Large intestine (tissue), 12 donors: ENCODE measurements around the gene EIF3J. TPM values are rescaled to one million over a fixed set of nuclear protein-coding genes. Genes with fewer than 3 reads are reported as not detected.
A peak's percentile ranks its signal among the peaks of the same experiment; 100 is the strongest.

Experiments used
- DNase-seq, 2 donors: peaks; one replicate each; pipeline versions ENCODE4 v3.0.0 to v3.0.0-alpha.2; 2013
- H3K27ac ChIP-seq: one replicate; pipeline ENCODE4 v1.5.1; 2013; ENCODE audit warnings: low read length
- H3K27me3 ChIP-seq: 2 replicates; pipeline ENCODE4 v1.6.1; 2013; ENCODE audit warnings: low read length; ENCODE audit not compliant: control insufficient read depth, insufficient read depth
- H3K36me3 ChIP-seq: 2 replicates; pipeline ENCODE4 v1.6.1; 2013; ENCODE audit warnings: low read length; ENCODE audit not compliant: control insufficient read depth, insufficient read depth
- H3K4me1 ChIP-seq: one replicate; pipeline ENCODE4 v1.6.1; 2013; ENCODE audit warnings: low read length; ENCODE audit not compliant: control insufficient read depth, insufficient read depth
- H3K4me3 ChIP-seq: one replicate; pipeline ENCODE4 v1.5.1; 2013; ENCODE audit warnings: low read length
- H3K9me3 ChIP-seq: one replicate; pipeline ENCODE4 v1.6.1; 2013; ENCODE audit warnings: mild to moderate bottlenecking, low read depth, low read length, moderate library complexity; ENCODE audit not compliant: control insufficient read depth
- WGBS: methylation state at CpG from one replicate; pipeline ENCODE4 v1.1.5; 2013; ENCODE audit warnings: low lambda C conversion rate; ENCODE audit not compliant: insufficient coverage; 5-methylcytosine and 5-hydroxymethylcytosine counted together
- long read RNA-seq, 11 donors: transcript quantifications; one replicate each; lab custom pipeline, GENCODE V29; 2026
- polyA plus RNA-seq: library from polyadenylated mRNA; unstranded; fragments of 120-200 nt; gene quantifications from one replicate; pipeline ENCODE4 v1.2.1, GENCODE V29; 2013

The EIF3J gene, protein sequence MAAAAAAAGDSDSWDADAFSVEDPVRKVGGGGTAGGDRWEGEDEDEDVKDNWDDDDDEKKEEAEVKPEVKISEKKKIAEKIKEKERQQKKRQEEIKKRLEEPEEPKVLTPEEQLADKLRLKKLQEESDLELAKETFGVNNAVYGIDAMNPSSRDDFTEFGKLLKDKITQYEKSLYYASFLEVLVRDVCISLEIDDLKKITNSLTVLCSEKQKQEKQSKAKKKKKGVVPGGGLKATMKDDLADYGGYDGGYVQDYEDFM
- polyA plus RNA-seq = 62.3 TPM
- long read RNA-seq, donor 1, transcript EIF3J-201 (8 exons, 2,569 nt) = major isoform, 8 of 31 reads
- long read RNA-seq, donor 1, partial matches to known transcripts = 22 of 31 reads
- long read RNA-seq, donor 1, other reads (novel, unspliced or antisense) = 0 of 31 reads
- long read RNA-seq, donor 2, transcript EIF3J-201 (8 exons, 2,569 nt) = major isoform, 16 of 147 reads
- long read RNA-seq, donor 2, partial matches to known transcripts = 125 of 147 reads
- long read RNA-seq, donor 2, other reads (novel, unspliced or antisense) = 5 of 147 reads
- long read RNA-seq, donor 3 = 0 reads
- long read RNA-seq, donor 4, partial matches to known transcripts = 7 of 7 reads
- long read RNA-seq, donor 4, other reads (novel, unspliced or antisense) = 0 of 7 reads
- long read RNA-seq, donor 5, transcript EIF3J-201 (8 exons, 2,569 nt) = major isoform, 15 of 22 reads
- long read RNA-seq, donor 5, partial matches to known transcripts = 6 of 22 reads
- long read RNA-seq, donor 5, other reads (novel, unspliced or antisense) = 0 of 22 reads
- long read RNA-seq, donor 6, transcript EIF3J-201 (8 exons, 2,569 nt) = major isoform, 8 of 50 reads
- long read RNA-seq, donor 6, partial matches to known transcripts = 42 of 50 reads
- long read RNA-seq, donor 6, other reads (novel, unspliced or antisense) = 0 of 50 reads
- long read RNA-seq, donor 7, partial matches to known transcripts = 21 of 25 reads
- long read RNA-seq, donor 7, other reads (novel, unspliced or antisense) = 0 of 25 reads
- long read RNA-seq, donor 8, transcript EIF3J-201 (8 exons, 2,569 nt) = major isoform, 12 of 60 reads
- long read RNA-seq, donor 8, partial matches to known transcripts = 48 of 60 reads
- long read RNA-seq, donor 8, other reads (novel, unspliced or antisense) = 0 of 60 reads
- long read RNA-seq, donor 9, transcript EIF3J-201 (8 exons, 2,569 nt) = major isoform, 8 of 23 reads
- long read RNA-seq, donor 9, partial matches to known transcripts = 14 of 23 reads
- long read RNA-seq, donor 9, other reads (novel, unspliced or antisense) = 0 of 23 reads
- long read RNA-seq, donor 10, transcript EIF3J-201 (8 exons, 2,569 nt) = major isoform, 14 of 57 reads
- long read RNA-seq, donor 10, partial matches to known transcripts = 43 of 57 reads
- long read RNA-seq, donor 10, other reads (novel, unspliced or antisense) = 0 of 57 reads
- long read RNA-seq, donor 11, transcript EIF3J-201 (8 exons, 2,569 nt) = major isoform, 8 of 43 reads
- long read RNA-seq, donor 11, partial matches to known transcripts = 35 of 43 reads
- long read RNA-seq, donor 11, other reads (novel, unspliced or antisense) = 0 of 43 reads

DNA sequence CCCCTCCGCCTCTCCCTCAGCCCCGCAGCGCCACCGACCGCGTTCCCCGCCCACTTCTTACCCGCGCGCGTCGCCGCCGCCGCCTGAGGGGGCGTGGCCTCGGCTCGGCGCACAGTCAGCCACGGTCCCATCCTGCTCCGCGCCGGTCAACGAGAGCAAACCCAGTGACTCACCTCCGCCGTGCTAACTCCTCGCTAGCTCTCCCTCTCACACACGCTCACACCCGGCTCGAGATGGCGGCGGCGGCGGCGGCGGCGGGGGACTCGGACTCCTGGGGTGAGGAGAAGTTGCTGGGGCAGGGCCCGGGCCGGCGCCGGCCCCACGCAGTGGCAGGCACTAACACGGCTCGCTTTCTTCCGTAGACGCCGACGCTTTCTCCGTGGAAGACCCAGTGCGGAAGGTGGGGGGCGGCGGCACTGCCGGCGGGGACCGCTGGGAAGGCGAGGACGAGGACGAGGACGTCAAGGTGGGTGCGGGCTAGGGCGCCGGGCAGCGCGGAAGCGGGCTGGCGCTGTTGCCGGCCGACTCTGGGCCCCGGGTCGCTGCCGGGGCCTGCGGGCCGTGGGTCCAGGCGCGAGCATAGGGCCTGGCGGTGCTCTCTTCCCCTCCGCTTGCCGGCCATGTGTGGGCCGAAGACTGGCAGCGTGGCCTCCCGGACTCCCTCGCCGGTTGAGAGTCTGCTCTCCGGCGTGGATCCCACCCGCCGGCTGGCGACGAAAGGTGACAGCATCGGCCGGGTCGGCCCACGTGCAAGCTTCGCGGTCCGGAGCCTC lies at the start of gene EIF3J:
TSS of gene EIF3J (plus strand) at position 186 of the 773 bp plus-strand sequence. CDS start at position 234, 48 bp downstream.
- no CpG with 5 or more reads among the region's 97 CpGs for WGBS
- H3K27me3 ChIP-seq = no peaks in the 10 kb centered on the region
- peaks cover 13% of the 10 kb centered on the region for H3K4me1 ChIP-seq
- peak within 1 kb of the TSS; percentile 92 for H3K27ac ChIP-seq
- H3K9me3 ChIP-seq = no peaks in the 10 kb centered on the region
- peaks cover 6% of the 10 kb centered on the region for H3K36me3 ChIP-seq
- DNase-seq = peak; percentile 97 to 98
- peak within 1 kb of the TSS; percentile 88 for H3K4me3 ChIP-seq

DNA sequence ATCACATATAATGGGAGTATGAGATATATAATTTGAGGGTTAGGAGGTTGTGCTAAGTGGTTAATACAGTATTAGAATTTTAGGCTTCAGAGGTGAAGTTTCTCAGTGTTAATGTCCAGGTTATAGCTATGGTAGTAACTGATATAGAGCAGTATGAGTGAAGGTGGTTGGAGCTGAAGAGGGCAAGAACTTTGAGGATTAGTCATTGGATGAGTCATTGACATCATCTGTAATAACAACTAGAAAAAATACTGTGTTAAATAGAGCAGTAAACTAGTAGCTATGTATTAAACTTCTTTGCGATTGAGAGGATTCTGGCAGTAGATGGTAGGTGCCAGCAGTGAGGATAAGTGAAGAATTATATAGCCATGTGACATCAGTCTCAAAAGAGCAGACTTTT lies 47.5 kb upstream of the EIF3J start:
- Histone ChIP-seq H3K4me3 (no peak overlapping the region), H3K27me3 (no peaks in the 10 kb centered on the region), H3K9me3 (no peaks in the 10 kb centered on the region), H3K27ac (no peak overlapping the region), H3K36me3 (peaks cover 44% of the 10 kb centered on the region), H3K4me1 (peaks cover 25% of the 10 kb centered on the region)
- WGBS = no CpG with 5 or more reads among the region's 1 CpG
- DNase-seq = peak; percentile 6 to 35

DNA sequence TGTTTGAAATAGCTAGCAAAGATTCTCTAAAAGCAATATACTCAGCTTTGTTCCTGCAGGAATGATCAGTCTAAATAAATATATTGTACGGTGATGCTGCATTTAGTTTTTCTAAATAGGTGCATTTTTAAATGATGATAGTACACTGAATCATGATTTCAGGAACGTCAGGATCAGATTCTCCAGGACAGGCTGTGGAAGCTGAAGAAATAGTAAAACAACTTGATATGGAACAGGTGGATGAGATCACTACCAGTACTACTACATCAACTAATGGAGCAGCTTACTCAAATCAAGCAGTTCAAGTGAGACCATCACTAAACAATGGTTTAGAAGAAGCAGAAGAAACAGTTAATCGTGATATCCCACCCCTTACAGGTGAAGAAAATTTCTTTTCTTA lies 46.3 kb upstream of the EIF3J start:
- peaks cover 39% of the 10 kb centered on the region for H3K36me3 ChIP-seq
- DNase-seq = no peak
- H3K4me1 ChIP-seq = peaks cover 25% of the 10 kb centered on the region
- H3K9me3 ChIP-seq = no peaks in the 10 kb centered on the region
- no peak overlapping the region for H3K27ac ChIP-seq
- no peak overlapping the region for H3K4me3 ChIP-seq
- no peaks in the 10 kb centered on the region for H3K27me3 ChIP-seq
- WGBS = 100% methylated on average over 1 of the region's 3 CpGs

DNA sequence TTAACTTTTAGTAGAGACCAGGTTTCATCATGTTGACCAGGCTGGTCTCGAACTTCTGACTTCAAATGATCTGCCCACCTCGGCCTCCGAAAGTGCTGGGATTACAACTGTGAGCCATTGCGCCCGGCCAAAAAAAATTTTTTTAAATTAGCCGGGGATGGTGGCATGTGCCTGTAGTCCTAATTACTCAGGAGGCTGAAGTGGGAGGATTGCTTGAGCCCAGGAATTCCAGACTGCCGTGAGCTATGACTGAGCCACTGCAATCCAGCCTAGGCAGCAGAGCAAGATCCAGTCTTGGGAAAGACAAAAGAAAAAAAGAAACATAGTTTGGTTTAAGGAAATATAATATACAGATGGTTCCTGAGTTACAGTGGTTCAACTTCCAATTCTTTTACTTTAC lies 44.9 kb upstream of the EIF3J start:
- no CpG with 5 or more reads among the region's 7 CpGs for WGBS
- DNase-seq = no peak
- no peak overlapping the region for H3K4me3 ChIP-seq
- peaks cover 42% of the 10 kb centered on the region for H3K36me3 ChIP-seq
- H3K27me3 ChIP-seq = no peaks in the 10 kb centered on the region
- H3K9me3 ChIP-seq = no peaks in the 10 kb centered on the region
- H3K27ac ChIP-seq = peak overlapping the region; percentile 49
- H3K4me1 ChIP-seq = peaks cover 25% of the 10 kb centered on the region

DNA sequence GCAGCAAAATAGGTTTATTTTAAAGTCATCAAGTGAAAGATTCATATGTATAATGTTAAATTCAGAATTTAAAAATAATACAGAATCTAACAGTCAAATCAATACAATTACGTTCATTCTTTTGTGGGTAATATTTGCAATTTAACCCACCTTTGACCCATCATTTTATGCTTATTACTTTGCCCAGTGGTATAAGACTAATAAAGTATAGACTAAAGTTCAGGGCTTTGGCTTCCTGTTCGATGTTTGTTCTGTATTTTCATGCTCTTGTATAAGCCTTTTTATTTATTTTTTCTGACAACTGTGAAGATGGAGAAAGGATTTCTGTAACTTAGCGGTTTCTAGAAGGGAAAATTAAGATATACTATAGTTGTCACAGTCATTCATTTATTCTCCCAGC lies 44.3 kb upstream of the EIF3J start:
- Histone ChIP-seq H3K27ac (peak overlapping the region; percentile 42), H3K36me3 (peaks cover 42% of the 10 kb centered on the region), H3K27me3 (no peaks in the 10 kb centered on the region), H3K4me1 (peaks cover 25% of the 10 kb centered on the region), H3K9me3 (no peaks in the 10 kb centered on the region), H3K4me3 (no peak overlapping the region)
- peak in 1 of 2 donors; percentile 57 for DNase-seq
- WGBS = no CpG with 5 or more reads among the region's 3 CpGs

DNA sequence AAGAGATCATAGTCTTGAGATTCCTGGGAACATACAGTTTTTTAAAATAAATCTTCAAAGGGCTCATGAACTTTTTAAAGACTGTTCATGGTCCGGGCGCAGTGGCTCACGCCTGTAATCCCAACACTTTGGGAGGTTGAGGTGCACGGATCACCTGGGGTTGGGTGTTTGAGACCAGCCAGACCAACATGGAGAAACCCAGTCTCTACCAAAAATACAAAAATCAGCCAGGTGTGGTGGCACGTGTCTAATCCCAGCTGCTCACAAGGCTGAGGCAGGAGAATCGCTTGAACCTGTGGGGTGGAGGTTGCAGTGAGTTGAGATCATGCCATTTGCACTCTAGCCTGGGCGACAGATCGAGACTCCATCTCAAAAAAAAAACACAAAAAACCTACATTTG lies 41.4 kb upstream of the EIF3J start:
- WGBS = 92% methylated on average over 2 of the region's 8 CpGs
- Histone ChIP-seq H3K27ac (no peak overlapping the region), H3K4me1 (peaks cover 25% of the 10 kb centered on the region), H3K9me3 (no peaks in the 10 kb centered on the region), H3K27me3 (no peaks in the 10 kb centered on the region), H3K4me3 (no peak overlapping the region), H3K36me3 (peaks cover 50% of the 10 kb centered on the region)
- DNase-seq = no peak

DNA sequence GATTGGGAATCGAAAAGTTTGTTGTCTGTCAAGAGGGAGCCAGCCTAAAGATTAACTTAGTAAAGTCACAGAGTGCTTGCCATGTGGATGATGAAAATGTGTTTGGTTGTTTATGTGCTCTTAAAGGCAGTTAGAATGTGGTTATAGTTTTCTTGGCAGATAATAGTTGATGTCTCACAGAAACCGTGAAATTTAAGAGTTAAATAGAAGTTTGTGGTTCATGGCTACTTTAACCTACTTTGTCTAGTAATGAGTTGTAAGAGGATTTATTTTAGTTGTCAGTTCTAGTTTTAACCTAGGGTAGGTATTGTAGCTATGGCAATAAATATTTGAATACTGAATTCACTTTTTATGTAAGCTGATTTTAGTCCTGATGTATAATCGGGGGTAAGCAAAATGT lies 36.4 kb upstream of the EIF3J start:
- no peak for DNase-seq
- Histone ChIP-seq H3K9me3 (no peaks in the 10 kb centered on the region), H3K27me3 (no peaks in the 10 kb centered on the region), H3K4me3 (no peak overlapping the region), H3K36me3 (peaks cover 46% of the 10 kb centered on the region), H3K4me1 (no peaks in the 10 kb centered on the region), H3K27ac (no peak overlapping the region)
- 87% methylated on average over 3 of the region's 3 CpGs for WGBS

DNA sequence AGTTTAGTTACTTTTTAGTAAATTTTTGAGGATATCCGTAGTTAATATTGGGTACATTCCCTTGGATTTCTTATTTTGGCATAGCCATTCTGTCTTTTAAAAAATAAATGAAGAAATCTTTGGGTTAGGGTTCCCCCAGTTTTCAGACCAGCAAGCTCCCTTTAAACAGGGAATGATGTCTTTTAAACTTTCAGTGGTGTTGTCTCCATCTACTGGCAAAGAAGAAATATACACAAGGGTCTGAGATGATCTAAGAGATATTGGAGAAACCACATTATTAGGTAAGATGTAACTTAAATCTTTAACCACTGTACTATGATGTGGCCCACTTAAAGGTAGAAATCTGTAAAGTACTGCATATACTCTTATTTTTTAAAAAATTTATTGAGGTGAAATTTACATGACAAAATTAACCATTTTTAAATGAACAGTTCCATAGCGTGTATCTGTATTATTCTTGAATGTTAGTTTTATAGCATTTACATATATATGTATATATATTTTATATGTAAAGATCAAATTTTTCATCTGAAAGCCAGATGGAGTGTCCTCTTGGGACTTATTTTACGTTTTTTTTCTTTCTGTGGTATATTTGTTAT lies 35.1 kb upstream of the EIF3J start:
- H3K9me3 ChIP-seq = no peaks in the 10 kb centered on the region
- 100% methylated on average over 1 of the region's 3 CpGs for WGBS
- H3K27me3 ChIP-seq = no peaks in the 10 kb centered on the region
- H3K4me1 ChIP-seq = no peaks in the 10 kb centered on the region
- DNase-seq = peak; percentile 9 to 12
- peaks cover 41% of the 10 kb centered on the region for H3K36me3 ChIP-seq
- no peak overlapping the region for H3K4me3 ChIP-seq
- H3K27ac ChIP-seq = no peak overlapping the region

DNA sequence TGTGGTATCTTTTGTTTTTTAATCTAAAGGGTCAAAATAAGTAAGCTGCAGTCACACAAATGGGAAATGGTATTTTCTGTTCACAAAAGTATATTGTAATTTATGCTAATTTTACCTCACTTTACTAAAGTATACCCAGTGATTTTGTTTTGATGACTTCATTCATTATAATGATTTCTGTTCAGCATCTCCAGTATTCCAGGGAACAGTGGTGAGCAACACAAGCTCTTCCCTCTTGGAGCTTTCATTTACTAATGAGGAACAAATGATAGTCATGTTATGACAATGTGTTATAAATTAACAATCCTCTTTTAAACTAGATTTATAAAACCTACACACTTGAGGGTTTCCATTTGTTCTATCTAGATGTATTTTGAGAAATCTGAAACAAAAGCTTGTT lies 20.5 kb upstream of the EIF3J start:
- DNase-seq = no peak
- H3K36me3 ChIP-seq = peaks cover 27% of the 10 kb centered on the region
- no peak overlapping the region for H3K4me3 ChIP-seq

More for the DNA sequence above, 20.5 kb upstream of the EIF3J start:
- no peak overlapping the region for H3K27ac ChIP-seq
- H3K9me3 ChIP-seq = no peaks in the 10 kb centered on the region
- H3K4me1 ChIP-seq = no peaks in the 10 kb centered on the region
- no peaks in the 10 kb centered on the region for H3K27me3 ChIP-seq
